HAP-1 (cell line): ENCODE results near the gene ZBTB45.

ENCODE experiments used
- DNase-seq, 2 experiments: peaks; one replicate each; pipeline ENCODE4 v3.0.0-alpha.2; 2016 to 2020; ENCODE audit warnings: low spot score in 2 of 2
- H3K27me3 ChIP-seq: fragments of 250-450 bp; sonication (Bioruptor Pico); 2 replicates; pipeline ENCODE4 v1.5.1; 2020; ENCODE audit warnings: low read depth, mild to moderate bottlenecking, moderate library complexity
- H3K36me3 ChIP-seq: fragments of 250-450 bp; sonication (Bioruptor Pico); replicated peaks from 2 replicates; pipeline ENCODE4 v1.5.1; 2020; ENCODE audit warnings: mild to moderate bottlenecking
- H3K4me1 ChIP-seq: fragments of 250-450 bp; sonication (Bioruptor Pico); 2 replicates; pipeline ENCODE4 v1.5.1; 2020; ENCODE audit warnings: mild to moderate bottlenecking
- H3K4me3 ChIP-seq: fragments of 250-450 bp; sonication (Bioruptor Pico); 2 replicates; pipeline ENCODE4 v1.5.1; 2020; ENCODE audit warnings: mild to moderate bottlenecking, moderate library complexity
- H3K9me3 ChIP-seq: fragments of 250-450 bp; sonication (Bioruptor Pico); 2 replicates; pipeline ENCODE4 v1.5.1; 2020; ENCODE audit warnings: mild to moderate bottlenecking, moderate library complexity
- in situ Hi-C: fragments of 300-500 bp; cut with MboI; formaldehyde crosslinking; loops from 3 replicates; pipeline ENCODE4 v1.14.3; 2020; ENCODE audit warnings: low sequenced_read_pairs, inconsistent platforms, mixed read lengths

Gene ZBTB45

DNA sequence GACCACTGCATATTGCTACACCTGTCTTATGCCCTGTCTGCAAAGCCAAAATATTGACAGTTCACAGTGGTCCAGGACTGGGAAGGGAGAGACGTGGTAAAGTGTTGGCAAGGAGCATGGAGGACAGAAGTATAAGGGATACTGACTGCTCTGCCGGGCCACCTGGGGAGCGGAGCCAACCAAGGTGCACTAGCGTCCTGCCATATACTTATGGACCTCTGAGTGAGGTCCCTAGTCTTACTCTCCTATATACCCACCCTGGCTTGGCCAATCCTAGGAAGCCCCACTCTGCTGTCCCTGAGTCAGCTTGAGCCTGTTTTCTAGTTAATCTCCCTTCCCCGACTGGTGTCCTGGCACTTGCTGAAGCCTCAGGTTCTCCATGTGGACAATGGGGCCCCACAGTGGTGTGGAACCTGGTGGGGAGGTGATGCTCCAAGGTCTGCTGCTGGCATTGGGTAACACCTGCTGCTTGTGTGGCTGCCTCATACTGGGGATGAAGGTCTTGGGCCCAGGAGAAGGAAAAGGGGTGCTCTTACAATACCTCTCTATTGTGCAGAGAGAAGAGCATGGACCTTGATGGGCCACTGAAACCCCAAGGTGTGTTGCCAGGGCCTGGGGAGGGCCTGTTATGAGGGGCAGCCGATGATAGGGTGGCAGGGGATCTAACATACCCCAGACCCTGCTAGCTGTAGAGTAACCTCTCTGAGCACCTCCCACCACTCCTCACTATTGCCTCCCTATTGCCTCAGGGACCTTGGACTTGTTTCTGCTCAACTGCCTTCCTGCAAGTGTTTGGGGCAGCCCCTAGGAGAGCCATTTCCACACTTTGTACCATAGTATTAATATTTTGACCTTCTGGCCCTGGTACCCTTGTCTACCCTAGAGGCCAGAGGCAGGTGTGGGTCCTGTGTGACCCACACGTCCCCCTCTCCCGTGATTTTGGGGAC lies 17.5 kb upstream of the ZBTB45 start:
- Histone ChIP-seq H3K36me3 (no peaks in the 10 kb centered on the region), H3K9me3 (no peaks in the 10 kb centered on the region), H3K4me1 (no peaks in the 10 kb centered on the region), H3K4me3 (no peak overlapping the region), H3K27me3 (peaks cover 5% of the 10 kb centered on the region)
- DNase-seq: peak in 1 of 2 experiments; percentile 3
- in situ Hi-C loops: no loop called here

DNA sequence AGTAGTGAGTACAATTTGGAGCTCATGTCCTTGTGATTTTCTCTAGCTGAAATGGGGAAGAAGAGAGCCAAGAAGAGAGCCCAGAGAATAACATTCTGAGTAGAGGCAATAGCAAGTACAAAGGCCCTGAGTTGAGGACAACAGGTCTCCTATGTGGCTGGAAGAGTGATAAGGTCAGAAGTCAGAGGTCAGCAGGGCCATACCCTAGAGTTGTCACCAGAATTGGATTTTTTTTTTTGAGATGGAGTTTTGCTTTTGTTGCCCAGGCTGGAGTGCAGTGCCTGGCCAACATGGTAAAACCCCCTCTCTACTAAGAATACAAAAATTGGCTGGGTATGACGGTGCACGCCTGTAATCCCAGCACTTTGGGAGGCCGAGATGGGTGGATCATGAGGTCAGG lies 16.2 kb upstream of the ZBTB45 start:
- Histone ChIP-seq H3K36me3 (no peaks in the 10 kb centered on the region), H3K4me3 (no peak overlapping the region), H3K27me3 (peaks cover 5% of the 10 kb centered on the region), H3K4me1 (no peaks in the 10 kb centered on the region), H3K9me3 (no peaks in the 10 kb centered on the region)
- DNase-seq: no peak
- in situ Hi-C loops: no loop called here

DNA sequence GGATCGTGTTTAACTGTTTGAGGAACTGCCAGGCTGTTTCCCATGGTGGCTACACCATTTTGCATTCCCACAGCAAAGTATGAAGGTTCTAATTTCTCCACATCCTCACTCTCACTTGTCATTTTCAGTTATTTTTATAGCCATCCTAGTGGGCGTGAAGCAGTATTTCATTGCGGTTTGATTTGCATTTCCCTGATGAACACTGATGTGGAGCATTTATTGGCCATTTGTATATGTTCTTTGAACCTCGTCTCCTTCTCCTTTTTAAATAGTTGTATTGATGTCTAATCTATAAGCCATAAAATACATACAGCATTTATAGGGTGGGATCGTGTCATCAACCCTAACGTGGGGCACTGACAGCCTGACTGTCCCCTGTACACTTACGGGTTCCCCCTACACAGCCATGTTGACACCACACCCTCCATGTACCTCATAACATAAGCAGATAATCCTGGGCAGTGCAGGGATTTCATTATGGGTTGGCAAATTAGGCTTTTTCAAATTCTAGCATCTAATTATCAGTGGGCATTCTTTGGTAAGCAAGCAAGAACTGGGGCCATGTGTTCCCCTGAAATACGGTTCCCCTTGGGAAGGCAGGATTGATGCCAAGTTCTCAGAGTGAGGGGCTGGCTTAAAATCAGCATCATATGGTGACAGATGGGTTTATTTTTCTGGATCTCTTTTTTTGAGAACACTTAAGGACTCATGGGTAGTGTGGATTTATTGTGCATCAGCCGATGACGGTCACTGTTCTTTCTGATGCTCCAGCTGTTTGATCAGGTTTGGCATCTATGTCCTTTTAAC lies 11.6 kb upstream of the ZBTB45 start:
- Histone ChIP-seq H3K4me1 (no peaks in the 10 kb centered on the region), H3K27me3 (no peaks in the 10 kb centered on the region; the same call in 1 of the 2 replicates), H3K36me3 (no peaks in the 10 kb centered on the region)

DNA sequence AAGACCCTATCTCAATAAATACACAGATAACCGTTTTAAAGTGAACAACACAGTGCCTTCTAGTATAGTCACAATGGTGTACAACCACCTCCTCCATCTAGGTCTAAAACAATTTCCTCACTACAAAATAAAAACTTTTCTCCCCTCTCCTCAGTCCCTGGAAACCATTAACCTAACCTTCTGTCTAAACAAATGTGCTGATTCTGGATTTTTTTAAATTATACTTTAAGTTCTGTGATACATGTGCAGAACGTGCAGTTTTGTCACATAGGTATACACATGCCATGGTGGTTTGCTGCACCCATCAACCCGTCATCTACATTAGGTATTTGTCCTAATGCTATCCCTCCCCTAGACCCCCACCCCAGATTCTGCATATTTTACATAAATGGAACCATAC lies 9.8 kb upstream of the ZBTB45 start:
- H3K4me3 ChIP-seq: no peak overlapping the region
- in situ Hi-C loops: no loop called here

More for the DNA sequence above, 11.6 kb upstream of the ZBTB45 start:
- in situ Hi-C loops: no loop called here
- Histone ChIP-seq H3K9me3 (no peaks in the 10 kb centered on the region), H3K4me3 (no peak overlapping the region)
- DNase-seq: no peak

DNA sequence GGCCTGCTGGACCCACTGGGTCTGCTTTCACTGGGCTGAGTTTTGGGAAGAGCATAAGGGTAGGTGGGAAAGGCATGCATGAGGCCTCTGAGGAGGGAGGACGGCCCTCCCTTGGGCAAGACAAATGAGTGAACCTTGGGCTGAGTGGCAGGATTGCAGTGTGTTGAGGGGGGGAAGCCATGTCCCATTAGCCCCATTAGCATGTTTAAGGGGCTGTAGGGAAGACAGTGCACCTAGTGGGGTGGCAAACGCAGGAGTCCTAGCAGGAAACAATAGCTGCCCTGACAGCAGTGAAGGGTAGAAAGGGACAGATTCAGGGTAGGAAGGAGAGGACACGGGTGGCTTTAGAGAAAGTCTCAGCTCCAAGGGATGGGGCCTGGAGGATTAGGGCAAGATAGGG lies 3.1 kb upstream of the ZBTB45 start:
- no peak for DNase-seq
- Histone ChIP-seq H3K27me3 (no peaks in the 10 kb centered on the region), H3K4me1 (peaks cover 11% of the 10 kb centered on the region), H3K36me3 (no peaks in the 10 kb centered on the region), H3K9me3 (no peaks in the 10 kb centered on the region), H3K4me3 (no peak overlapping the region)
- in situ Hi-C loops: no loop called here

More for the DNA sequence above, 9.8 kb upstream of the ZBTB45 start:
- Histone ChIP-seq H3K4me1 (no peaks in the 10 kb centered on the region), H3K36me3 (no peaks in the 10 kb centered on the region), H3K27me3 (no peaks in the 10 kb centered on the region; the same call in 1 of the 2 replicates), H3K9me3 (no peaks in the 10 kb centered on the region)
- DNase-seq: no peak

DNA sequence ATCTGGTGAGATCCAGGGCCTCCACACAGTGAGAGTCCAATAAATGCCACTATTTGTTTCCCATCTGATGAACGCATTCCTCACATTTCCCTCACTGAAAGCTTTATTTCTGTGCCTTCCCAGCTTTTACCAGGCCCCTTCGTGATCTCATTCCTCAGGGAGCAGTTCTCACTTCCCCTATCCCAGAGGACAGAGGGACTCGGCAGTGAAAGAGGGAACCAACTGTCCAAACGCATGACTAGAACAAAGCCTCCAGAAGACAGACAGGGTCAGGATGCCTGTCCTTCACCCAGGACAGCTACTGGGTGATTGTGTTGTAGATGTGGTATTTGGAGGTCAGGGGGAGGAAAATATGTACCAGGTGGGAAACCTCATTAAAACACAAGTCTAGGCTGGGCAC lies 2.0 kb upstream of the ZBTB45 start:
- Histone ChIP-seq H3K9me3 (no peaks in the 10 kb centered on the region), H3K4me3 (no peak overlapping the region), H3K27me3 (no peaks in the 10 kb centered on the region), H3K36me3 (peaks cover 4% of the 10 kb centered on the region), H3K4me1 (peaks cover 11% of the 10 kb centered on the region)
- in situ Hi-C loops: no loop called here
- DNase-seq: no peak

DNA sequence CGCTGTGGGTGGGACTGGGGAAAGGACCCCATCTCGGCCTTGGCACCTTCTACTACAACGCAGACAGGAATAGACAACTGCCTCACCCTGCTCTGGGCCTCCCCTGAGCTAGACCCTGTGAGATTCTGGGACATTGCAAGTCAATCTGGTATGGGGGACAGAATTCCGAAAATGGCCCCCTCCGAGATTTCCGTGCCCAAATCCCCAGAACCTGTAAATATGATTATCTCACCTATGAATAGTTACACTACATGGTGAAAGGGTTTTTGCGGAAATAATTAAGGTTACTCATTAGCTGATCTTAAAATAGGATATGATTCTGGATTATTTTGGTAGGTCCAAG lies 618 bp upstream of the ZBTB45 start:
- peak overlapping the region; percentile 69 for H3K4me3 ChIP-seq
- H3K36me3 ChIP-seq: peaks cover 13% of the 10 kb centered on the region
- no peaks in the 10 kb centered on the region for H3K27me3 ChIP-seq
- in situ Hi-C loops: no loop called here
- peaks cover 11% of the 10 kb centered on the region for H3K4me1 ChIP-seq
- DNase-seq: no peak
- H3K9me3 ChIP-seq: no peaks in the 10 kb centered on the region

DNA sequence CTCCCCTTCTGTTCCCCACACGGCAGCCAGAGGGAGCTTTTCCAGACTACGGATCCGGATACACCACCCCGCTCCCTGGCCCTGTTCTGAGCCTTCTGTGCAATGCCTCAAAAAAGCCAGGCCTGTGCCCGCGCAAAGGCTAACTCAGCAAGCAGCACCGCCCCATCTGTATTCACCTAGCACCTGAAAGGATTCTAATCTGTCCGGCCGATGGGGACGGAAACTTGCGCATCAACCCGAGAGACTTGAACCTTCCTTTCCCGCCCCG lies 589 bp downstream of the ZBTB45 start:
- in situ Hi-C loops: no loop called here
- Histone ChIP-seq H3K27me3 (no peaks in the 10 kb centered on the region), H3K9me3 (no peaks in the 10 kb centered on the region), H3K36me3 (peaks cover 17% of the 10 kb centered on the region), H3K4me3 (peak overlapping the region; percentile 69), H3K4me1 (peaks cover 16% of the 10 kb centered on the region)
- peak; percentile 63 to 85 for DNase-seq

DNA sequence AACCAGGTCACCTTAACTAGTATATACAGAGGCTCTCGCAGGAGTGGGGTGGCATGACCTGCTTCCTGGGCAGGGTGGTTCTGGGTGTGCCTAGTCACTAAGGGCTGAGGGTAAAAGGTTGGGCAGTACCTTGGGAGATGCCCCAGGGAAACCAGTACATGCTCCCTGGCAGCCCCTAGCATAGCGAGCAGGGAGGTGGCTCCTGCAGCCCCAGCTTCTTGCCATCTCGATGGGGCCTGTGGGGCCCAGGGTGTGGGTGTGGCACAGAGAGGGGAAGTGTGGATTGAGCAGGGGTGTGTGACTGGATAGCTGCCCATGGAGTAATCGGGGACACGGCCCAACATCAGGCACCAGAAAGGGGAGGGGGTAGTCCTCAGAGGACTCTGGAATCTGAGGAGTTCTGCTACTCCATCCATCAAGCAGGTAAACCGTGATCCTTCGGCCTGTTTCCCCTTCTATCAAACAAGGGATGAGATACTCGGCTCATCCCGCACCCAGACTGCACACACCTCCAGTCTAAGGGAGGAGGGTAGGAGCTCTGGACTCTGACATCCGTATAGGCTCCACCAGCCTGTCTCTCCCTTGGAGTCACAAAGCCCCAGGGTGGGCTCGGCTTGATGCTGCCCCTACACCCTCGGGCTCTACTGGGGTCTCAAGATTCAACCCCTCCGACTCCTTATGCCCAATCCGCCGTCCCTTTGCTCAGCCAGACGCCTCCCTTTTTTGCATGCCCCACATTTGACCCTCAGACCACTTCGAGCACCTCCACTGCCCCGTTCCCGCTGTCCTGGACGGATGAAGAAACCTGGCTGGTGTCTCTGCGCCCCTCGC lies 1.1 kb downstream of the ZBTB45 start:
- Histone ChIP-seq H3K9me3 (no peaks in the 10 kb centered on the region), H3K4me3 (peak overlapping the region; percentile 69), H3K4me1 (peaks cover 19% of the 10 kb centered on the region), H3K36me3 (peaks cover 17% of the 10 kb centered on the region), H3K27me3 (no peaks in the 10 kb centered on the region)
- DNase-seq: no peak
- in situ Hi-C loops: no loop called here

DNA sequence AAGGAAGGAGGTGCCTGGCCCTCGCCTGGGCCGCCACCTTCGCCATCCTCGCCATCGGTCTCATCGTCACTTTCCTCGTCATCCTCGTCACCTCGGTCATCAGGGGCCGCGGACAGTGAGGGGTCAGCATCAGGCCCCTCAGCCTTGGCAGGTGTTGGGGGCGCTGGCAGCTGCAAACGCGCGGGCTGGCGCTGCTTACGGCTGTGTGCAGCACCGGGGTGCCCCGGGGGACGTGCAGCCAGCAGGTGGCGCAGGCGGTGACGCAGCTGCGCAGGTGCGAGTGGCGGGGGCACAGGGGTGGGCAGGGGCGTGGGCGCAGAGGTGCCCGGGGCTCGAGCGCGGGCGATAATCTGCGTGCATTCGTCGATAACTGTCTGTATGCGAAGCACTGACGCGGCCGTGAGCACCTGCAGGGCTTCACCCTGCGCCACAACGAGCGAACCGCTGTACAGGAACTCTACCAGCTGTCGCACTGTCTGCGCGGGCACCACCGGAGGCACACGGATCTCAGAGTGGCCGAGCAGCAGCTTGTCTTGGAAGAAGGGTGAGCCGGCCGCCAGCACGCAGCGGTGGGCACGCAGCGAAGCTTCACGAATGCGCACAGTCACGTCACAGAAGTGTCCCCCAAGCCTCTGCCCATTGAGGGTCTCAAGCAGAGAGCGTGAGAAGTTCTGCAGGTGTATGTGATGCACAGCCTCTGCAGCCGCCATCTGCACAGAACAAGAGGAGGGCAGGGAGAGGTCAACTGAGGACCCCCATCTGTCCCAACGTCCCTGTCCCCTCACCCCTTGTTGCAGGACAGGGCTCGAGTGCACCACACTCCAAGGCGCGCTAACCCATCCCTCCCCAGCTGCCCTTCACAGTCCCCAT lies 2.4 kb downstream of the ZBTB45 start:
- H3K4me1 ChIP-seq: peaks cover 20% of the 10 kb centered on the region
- DNase-seq: no peak
- in situ Hi-C loops: no loop called here

DNA sequence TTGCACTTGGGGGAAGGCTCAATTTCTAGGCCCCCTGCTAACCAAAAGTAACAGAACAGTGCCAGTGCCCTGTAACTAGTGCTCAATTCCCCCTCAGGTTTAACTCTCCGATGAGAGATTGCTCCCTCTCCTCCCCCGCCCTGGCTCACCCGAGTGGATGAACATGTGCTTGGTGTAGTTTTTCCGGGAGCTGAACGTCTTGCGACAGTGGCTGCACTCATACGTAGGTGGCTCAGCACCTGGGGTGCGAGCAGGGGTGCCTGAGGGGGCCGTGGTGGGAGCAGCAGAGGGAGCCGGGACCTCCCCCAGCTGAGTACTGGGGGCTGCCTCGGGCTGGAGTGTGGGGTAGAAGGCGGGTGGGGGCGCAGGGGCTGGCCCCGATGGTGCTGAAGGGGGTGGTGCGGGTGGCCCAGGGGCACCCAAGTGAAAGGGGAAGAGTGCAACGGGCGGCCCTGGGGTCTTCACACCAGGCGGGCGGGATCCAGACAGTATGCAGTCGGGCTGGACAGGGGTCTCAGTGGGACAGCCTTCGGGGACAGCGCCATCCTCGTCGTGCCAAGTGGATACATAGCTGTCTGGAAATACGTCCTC lies 3.3 kb downstream of the ZBTB45 start:
- Histone ChIP-seq H3K27me3 (no peaks in the 10 kb centered on the region), H3K4me1 (peaks cover 20% of the 10 kb centered on the region), H3K36me3 (peaks cover 20% of the 10 kb centered on the region), H3K9me3 (no peaks in the 10 kb centered on the region), H3K4me3 (no peak overlapping the region)
- no peak for DNase-seq
- in situ Hi-C loops: no loop called here

More for the DNA sequence above, 2.4 kb downstream of the ZBTB45 start:
- Histone ChIP-seq H3K4me3 (no peak overlapping the region), H3K36me3 (peaks cover 20% of the 10 kb centered on the region), H3K27me3 (no peaks in the 10 kb centered on the region), H3K9me3 (no peaks in the 10 kb centered on the region)

DNA sequence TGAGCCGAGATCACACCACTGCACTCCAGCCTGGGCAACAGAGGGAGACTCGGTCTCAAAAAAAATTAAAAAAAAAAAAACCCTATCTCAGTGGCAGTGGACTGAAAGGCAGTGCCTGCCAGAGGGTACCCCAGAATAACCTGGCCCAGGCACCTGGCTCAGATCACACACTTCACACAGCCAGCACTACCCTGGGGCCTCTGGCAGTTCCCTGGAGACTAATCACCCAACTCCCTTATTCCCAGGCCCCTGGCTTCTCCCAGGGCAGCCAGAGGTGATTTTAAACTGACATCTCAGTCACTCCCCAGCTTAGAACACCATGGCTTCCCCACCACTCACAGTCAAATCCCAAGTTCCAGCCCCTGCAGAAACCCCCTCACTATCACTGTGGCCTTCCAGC lies 4.4 kb downstream of the ZBTB45 start:
- H3K4me1 ChIP-seq: peaks cover 16% of the 10 kb centered on the region
- no peaks in the 10 kb centered on the region for H3K9me3 ChIP-seq
- H3K27me3 ChIP-seq: no peaks in the 10 kb centered on the region
- no peak overlapping the region; the same call in 1 of the 2 replicates for H3K4me3 ChIP-seq
- in situ Hi-C loops: no loop called here
- H3K36me3 ChIP-seq: peaks cover 20% of the 10 kb centered on the region
- DNase-seq: no peak
